GM12878 (cell line): ENCODE measurements around the gene ITGAL. TPM values are rescaled to one million over a fixed set of nuclear protein-coding genes. Genes with fewer than 3 reads are reported as not detected.

Experiments
- CBX5 ChIP-seq: sonication (generic); IDR thresholded peaks from 2 replicates; pipeline ENCODE4 v1.6.1; 2016; ENCODE audit warnings: low read depth, moderate library complexity, mild to moderate bottlenecking, inconsistent platforms
- CREM ChIP-seq: IDR thresholded peaks from 2 replicates; pipeline ENCODE4 v1.6.1; 2014; ENCODE audit warnings: antibody characterized with exemption, low read depth
- HDAC6 ChIP-seq: fragments of 200-600 bp; sonication (generic); IDR thresholded peaks from one replicate; pipeline ENCODE4 v1.8.0; 2017; ENCODE audit warnings: antibody characterized with exemption; ENCODE audit not compliant: unreplicated experiment
- IKZF1 ChIP-seq: fragments of 450-650 bp; conservative IDR thresholded peaks from 2 replicates; pipeline ENCODE4 v1.6.1; 2017; ENCODE audit warnings: antibody characterized with exemption, mild to moderate bottlenecking
- IRF4 ChIP-seq: IDR thresholded peaks from 2 replicates; pipeline ENCODE4 v1.6.1; 2011; ENCODE audit warnings: low read depth, low read length
- NR2C1 ChIP-seq: fragments of 450-650 bp; IDR thresholded peaks from 2 replicates; pipeline ENCODE4 v1.6.1; 2017; ENCODE audit warnings: antibody characterized with exemption, mild to moderate bottlenecking, moderate library complexity
- RFX5 ChIP-seq: IDR thresholded peaks from 2 replicates; pipeline ENCODE4 v1.6.1; 2011; ENCODE audit warnings: low read depth, low read length, improper control_type of control experiment
- SMAD5 ChIP-seq: IDR thresholded peaks from 2 replicates; pipeline ENCODE4 v1.6.1; 2016; ENCODE audit warnings: antibody characterized with exemption, low read depth
- SMC3 ChIP-seq: IDR thresholded peaks from 2 replicates; pipeline ENCODE4 v1.6.1; 2011; ENCODE audit warnings: low read length, improper control_type of control experiment, borderline replicate concordance
- ZNF207 ChIP-seq: fragments of 450-650 bp; IDR thresholded peaks from 2 replicates; pipeline ENCODE4 v1.6.1; 2014; ENCODE audit warnings: antibody characterized with exemption, mild to moderate bottlenecking, borderline replicate concordance
- ZNF24 ChIP-seq: fragments of 450-650 bp; IDR thresholded peaks from 2 replicates; pipeline ENCODE4 v1.6.1; 2017; ENCODE audit warnings: antibody characterized with exemption, mild to moderate bottlenecking
- ZNF274 ChIP-seq: IDR thresholded peaks from one replicate; pipeline ENCODE4 v1.8.0; 2011; ENCODE audit not compliant: insufficient read length, insufficient read depth
- polyA plus RNA-seq, 11 experiments: library from polyadenylated mRNA; depleted of rRNA in 4 of 11; unstranded in 6 of 11; stranded (reverse) in 5 of 11; fragments of >200 nt; fragmentation: Nextera tagmentation in 4 of 11; fragmentation: Illumina TruSeq in 1 of 11; extraction: Ambion mirVana in 4 of 11; extraction: Trizol in 1 of 11; gene quantifications; 1 replicate in 1 of 11; 2 replicates in 10 of 11; pipeline versions ENCODE4 v1.2.1 to v1.2.3, GENCODE V29; 2011 to 2016; ENCODE audit warnings: inconsistent platforms in 2 of 11, missing spikeins in 2 of 11, low read depth in 1 of 11
- total RNA-seq, 4 experiments: library from RNA; depleted of rRNA in 3 of 4; stranded (reverse); fragments of >200 nt in 3 of 4; fragmentation: Illumina TruSeq in 1 of 4; extraction: Trizol in 1 of 4; gene quantifications; 2 replicates each; pipeline versions ENCODE4 v1.2.1 to v1.2.3, GENCODE V29; 2013 to 2021
- TF ChIP-seq, protein P1 (sequence below): fragments of 450-650 bp; formaldehyde crosslinking; IDR thresholded peaks from 2 replicates; pipeline ENCODE4 v1.4.0; 2022; ENCODE audit warnings: mild to moderate bottlenecking, moderate library complexity
- TF ChIP-seq, protein P2 (sequence below): fragments of 450-650 bp; conservative IDR thresholded peaks from 2 replicates; pipeline ENCODE4 v1.6.1; 2017; ENCODE audit warnings: mild to moderate bottlenecking, moderate library complexity
- TF ChIP-seq, protein P3 (sequence below): fragments of 450-650 bp; IDR thresholded peaks from 2 replicates; pipeline ENCODE4 v1.6.1; 2017; ENCODE audit warnings: borderline replicate concordance
- TF ChIP-seq, protein P4 (sequence below): IDR thresholded peaks from 2 replicates; pipeline ENCODE4 v1.6.1; 2012; ENCODE audit warnings: low read depth, low read length, improper control_type of control experiment
- TF ChIP-seq, protein P5 (sequence below): fragments of 450-650 bp; IDR thresholded peaks from 2 replicates; pipeline ENCODE4 v1.6.1; 2018; ENCODE audit warnings: borderline replicate concordance, mild to moderate bottlenecking; ENCODE audit not compliant: partially characterized antibody

ITGAL gene
- total and polyA plus RNA-seq, 10 of the 15 experiments (the other 5 are each of a cell fraction or from before 2014, with no cell fraction given) = 10.7 to 170 (median 96.9) TPM

DNA sequence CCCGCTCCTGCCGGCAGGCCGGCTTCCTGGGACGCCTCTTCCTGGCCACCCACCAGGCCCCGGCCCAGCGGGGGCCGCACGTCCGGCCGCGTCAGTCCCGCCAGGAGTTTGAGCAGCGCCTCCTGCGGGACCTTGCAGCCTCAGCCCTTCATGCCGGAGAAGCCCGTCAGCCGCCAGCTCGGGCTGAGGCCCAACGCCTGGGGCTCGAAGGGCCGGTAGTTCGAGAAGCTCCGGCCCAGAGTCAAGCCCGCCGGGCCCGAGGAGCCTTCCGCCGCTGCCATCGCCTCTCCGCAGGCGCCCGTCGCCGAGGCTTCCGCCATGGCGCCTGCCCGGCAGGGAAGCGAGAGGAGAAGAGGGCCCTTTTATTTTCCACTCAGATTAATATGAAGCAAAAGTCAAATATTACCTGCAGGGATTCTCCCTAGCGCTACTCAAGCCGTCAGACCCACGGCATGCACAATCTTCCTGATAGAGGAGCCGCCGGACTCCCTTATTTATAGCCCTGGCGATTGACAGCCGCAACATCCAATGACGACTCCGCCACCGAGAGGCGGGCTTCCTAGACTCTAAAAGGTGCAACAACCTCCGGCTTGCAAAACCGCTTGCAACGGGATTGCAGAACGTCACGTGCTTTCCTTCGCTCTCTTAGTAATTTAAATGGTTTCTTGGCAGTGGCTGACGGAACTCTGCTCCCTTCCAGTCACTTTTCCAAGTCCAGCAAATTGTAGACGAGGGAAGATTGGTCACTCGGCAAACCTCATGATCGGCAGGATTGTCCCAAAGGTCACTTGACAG, 26.9 kb upstream of the ITGAL start, which contains the start of gene SEPHS2 (continued):
- TF ChIP-seq, protein P1, sequence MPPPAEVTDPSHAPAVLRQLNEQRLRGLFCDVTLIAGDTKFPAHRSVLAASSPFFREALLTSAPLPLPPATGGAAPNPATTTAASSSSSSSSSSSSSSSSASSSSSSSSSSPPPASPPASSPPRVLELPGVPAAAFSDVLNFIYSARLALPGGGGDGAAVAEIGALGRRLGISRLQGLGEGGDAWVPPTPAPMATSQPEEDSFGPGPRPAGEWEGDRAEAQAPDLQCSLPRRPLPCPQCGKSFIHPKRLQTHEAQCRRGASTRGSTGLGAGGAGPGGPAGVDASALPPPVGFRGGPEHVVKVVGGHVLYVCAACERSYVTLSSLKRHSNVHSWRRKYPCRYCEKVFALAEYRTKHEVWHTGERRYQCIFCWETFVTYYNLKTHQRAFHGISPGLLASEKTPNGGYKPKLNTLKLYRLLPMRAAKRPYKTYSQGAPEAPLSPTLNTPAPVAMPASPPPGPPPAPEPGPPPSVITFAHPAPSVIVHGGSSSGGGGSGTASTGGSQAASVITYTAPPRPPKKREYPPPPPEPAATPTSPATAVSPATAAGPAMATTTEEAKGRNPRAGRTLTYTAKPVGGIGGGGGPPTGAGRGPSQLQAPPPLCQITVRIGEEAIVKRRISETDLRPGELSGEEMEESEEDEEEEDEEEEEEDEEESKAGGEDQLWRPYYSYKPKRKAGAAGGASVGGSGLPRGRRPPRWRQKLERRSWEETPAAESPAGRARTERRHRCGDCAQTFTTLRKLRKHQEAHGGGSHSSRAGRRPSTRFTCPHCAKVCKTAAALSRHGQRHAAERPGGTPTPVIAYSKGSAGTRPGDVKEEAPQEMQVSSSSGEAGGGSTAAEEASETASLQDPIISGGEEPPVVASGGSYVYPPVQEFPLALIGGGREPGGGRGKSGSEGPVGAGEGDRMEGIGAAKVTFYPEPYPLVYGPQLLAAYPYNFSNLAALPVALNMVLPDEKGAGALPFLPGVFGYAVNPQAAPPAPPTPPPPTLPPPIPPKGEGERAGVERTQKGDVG (CRISPR knock-in tag) = no peak
- TF ChIP-seq ZNF274 (no peak), SMC3 (peak; percentile 13; the same call in 1 of the 2 replicates), ZNF24 (no peak), IKZF1 (peak; percentile 69), CREM (no peak; the same call in none of the 2 replicates), CBX5 (peak; percentile 23; the same call in 1 of the 2 replicates), IRF4 (no peak), RFX5 (no peak), NR2C1 (no peak), SMAD5 (peak; percentile 96), ZNF207 (no peak), HDAC6 (no peak)
- TF ChIP-seq, protein P2, sequence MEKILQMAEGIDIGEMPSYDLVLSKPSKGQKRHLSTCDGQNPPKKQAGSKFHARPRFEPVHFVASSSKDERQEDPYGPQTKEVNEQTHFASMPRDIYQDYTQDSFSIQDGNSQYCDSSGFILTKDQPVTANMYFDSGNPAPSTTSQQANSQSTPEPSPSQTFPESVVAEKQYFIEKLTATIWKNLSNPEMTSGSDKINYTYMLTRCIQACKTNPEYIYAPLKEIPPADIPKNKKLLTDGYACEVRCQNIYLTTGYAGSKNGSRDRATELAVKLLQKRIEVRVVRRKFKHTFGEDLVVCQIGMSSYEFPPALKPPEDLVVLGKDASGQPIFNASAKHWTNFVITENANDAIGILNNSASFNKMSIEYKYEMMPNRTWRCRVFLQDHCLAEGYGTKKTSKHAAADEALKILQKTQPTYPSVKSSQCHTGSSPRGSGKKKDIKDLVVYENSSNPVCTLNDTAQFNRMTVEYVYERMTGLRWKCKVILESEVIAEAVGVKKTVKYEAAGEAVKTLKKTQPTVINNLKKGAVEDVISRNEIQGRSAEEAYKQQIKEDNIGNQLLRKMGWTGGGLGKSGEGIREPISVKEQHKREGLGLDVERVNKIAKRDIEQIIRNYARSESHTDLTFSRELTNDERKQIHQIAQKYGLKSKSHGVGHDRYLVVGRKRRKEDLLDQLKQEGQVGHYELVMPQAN = peak; percentile 63; the same call in 1 of the 2 replicates
- TF ChIP-seq, protein P3, sequence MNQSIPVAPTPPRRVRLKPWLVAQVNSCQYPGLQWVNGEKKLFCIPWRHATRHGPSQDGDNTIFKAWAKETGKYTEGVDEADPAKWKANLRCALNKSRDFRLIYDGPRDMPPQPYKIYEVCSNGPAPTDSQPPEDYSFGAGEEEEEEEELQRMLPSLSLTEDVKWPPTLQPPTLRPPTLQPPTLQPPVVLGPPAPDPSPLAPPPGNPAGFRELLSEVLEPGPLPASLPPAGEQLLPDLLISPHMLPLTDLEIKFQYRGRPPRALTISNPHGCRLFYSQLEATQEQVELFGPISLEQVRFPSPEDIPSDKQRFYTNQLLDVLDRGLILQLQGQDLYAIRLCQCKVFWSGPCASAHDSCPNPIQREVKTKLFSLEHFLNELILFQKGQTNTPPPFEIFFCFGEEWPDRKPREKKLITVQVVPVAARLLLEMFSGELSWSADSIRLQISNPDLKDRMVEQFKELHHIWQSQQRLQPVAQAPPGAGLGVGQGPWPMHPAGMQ = no peak
- TF ChIP-seq, protein P4, sequence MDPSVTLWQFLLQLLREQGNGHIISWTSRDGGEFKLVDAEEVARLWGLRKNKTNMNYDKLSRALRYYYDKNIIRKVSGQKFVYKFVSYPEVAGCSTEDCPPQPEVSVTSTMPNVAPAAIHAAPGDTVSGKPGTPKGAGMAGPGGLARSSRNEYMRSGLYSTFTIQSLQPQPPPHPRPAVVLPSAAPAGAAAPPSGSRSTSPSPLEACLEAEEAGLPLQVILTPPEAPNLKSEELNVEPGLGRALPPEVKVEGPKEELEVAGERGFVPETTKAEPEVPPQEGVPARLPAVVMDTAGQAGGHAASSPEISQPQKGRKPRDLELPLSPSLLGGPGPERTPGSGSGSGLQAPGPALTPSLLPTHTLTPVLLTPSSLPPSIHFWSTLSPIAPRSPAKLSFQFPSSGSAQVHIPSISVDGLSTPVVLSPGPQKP = no peak; the same call in 1 of the 2 replicates
- TF ChIP-seq, protein P5, sequence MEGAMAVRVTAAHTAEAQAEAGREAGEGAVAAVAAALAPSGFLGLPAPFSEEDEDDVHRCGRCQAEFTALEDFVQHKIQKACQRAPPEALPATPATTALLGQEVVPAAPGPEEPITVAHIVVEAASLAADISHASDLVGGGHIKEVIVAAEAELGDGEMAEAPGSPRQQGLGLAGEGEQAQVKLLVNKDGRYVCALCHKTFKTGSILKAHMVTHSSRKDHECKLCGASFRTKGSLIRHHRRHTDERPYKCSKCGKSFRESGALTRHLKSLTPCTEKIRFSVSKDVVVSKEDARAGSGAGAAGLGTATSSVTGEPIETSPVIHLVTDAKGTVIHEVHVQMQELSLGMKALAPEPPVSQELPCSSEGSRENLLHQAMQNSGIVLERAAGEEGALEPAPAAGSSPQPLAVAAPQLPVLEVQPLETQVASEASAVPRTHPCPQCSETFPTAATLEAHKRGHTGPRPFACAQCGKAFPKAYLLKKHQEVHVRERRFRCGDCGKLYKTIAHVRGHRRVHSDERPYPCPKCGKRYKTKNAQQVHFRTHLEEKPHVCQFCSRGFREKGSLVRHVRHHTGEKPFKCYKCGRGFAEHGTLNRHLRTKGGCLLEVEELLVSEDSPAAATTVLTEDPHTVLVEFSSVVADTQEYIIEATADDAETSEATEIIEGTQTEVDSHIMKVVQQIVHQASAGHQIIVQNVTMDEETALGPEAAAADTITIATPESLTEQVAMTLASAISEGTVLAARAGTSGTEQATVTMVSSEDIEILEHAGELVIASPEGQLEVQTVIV = no peak
